H1 (cell line): ENCODE measurements around the gene CDKN2B-AS1.

ENCODE experiments used
- CEBPB ChIP-seq: IDR thresholded peaks from 2 replicates; pipeline ENCODE4 v1.6.1; 2012; ENCODE audit warnings: low read depth, low read length
- CTCF ChIP-seq, 3 experiments: IDR thresholded peaks; 1 replicate in 2 of 3; 2 replicates in 1 of 3; pipeline versions ENCODE4 v1.5.1 to v1.6.1; 2011; ENCODE audit warnings: low read length in 3 of 3, mild to moderate bottlenecking in 3 of 3, inconsistent platforms in 2 of 3, low read depth in 1 of 3, moderate library complexity in 1 of 3; ENCODE audit not compliant: insufficient read depth in 1 of 3; ENCODE audit errors: control extremely low read depth in 1 of 3
- POLR2A ChIP-seq, 2 experiments: IDR thresholded peaks; 1 replicate in 1 of 2; 2 replicates in 1 of 2; pipeline ENCODE4 v1.6.1; 2011; ENCODE audit warnings: low read depth in 2 of 2, low read length in 2 of 2, mild to moderate bottlenecking in 2 of 2; ENCODE audit errors: control extremely low read depth in 1 of 2
- SIN3A ChIP-seq, 2 experiments: IDR thresholded peaks in 1 of 2; conservative IDR thresholded peaks in 1 of 2; 2 replicates each; pipeline ENCODE4 v1.6.1; 2011 to 2012; ENCODE audit warnings: low read length in 2 of 2, improper control_type of control experiment in 1 of 2, low read depth in 1 of 2, mild to moderate bottlenecking in 1 of 2
- SIRT6 ChIP-seq: IDR thresholded peaks from one replicate; pipeline ENCODE4 v1.7.1; 2012; ENCODE audit warnings: low read length, inconsistent platforms
- SP2 ChIP-seq: IDR thresholded peaks from 2 replicates; pipeline ENCODE4 v1.6.1; 2012; ENCODE audit warnings: mild to moderate bottlenecking, low read length, inconsistent platforms
- SUZ12 ChIP-seq: fragments of 200-600 bp; sonication (generic); IDR thresholded peaks from 2 replicates; pipeline ENCODE4 v1.6.1; 2012; ENCODE audit warnings: mild to moderate bottlenecking, inconsistent platforms, low read length, moderate library complexity, mixed read lengths
- TF ChIP-seq, protein P1 (sequence below): IDR thresholded peaks from 2 replicates; pipeline ENCODE4 v1.6.1; 2012; ENCODE audit warnings: inconsistent platforms

- TF ChIP-seq POLR2A (IDR thresholded peaks at IDR 0.05; ENCODE audit: control extremely low read depth in 1 of 2, low read depth in 2 of 2, low read length in 2 of 2) (no peak), CEBPB (no peak), CTCF (IDR thresholded peaks at IDR 0.05; ENCODE audit: control extremely low read depth in 1 of 3, insufficient read depth in 1 of 3, low read depth in 1 of 3, low read length in 3 of 3) (no peak), SIRT6 (no peak), SP2 (no peak), SUZ12 (no peak), SIN3A (conservative IDR thresholded peaks at IDR 0.05 in 1 of 2, IDR thresholded peaks at IDR 0.05 in 1 of 2; ENCODE audit: low read depth in 1 of 2, low read length in 2 of 2) (no peak)
- TF ChIP-seq, protein P1, sequence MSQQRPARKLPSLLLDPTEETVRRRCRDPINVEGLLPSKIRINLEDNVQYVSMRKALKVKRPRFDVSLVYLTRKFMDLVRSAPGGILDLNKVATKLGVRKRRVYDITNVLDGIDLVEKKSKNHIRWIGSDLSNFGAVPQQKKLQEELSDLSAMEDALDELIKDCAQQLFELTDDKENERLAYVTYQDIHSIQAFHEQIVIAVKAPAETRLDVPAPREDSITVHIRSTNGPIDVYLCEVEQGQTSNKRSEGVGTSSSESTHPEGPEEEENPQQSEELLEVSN = no peak
These were observed 124.4 kb downstream of the CDKN2B-AS1 start for GRCh38 chr9:22118810-22119521.
